Fibroblast of skin of left biceps (primary cell): Measurements from ENCODE around the gene ERCC6.

Source experiments
- DNase-seq, 2 experiments: peaks; one replicate each; pipeline ENCODE4 v3.0.0-alpha.2; 2013; ENCODE audit warnings: low read depth in 2 of 2

The ERCC6 gene

GRCh38 chr10:49512121-49512809 is 26.7 kb downstream of the ERCC6 start:
- no peak for DNase-seq

GRCh38 chr10:49509771-49510303 is 29.1 kb downstream of the ERCC6 start:
- no peak for DNase-seq

- DNase-seq = no peak
Measured at GRCh38 chr10:49508654-49509053, 30.3 kb downstream of the ERCC6 start.

- no peak for DNase-seq
Measured at GRCh38 chr10:49508249-49508648, 30.7 kb downstream of the ERCC6 start.

GRCh38 chr10:49505589-49505988 is 33.3 kb downstream of the ERCC6 start:
- no peak for DNase-seq

- DNase-seq = no peak
Measured at GRCh38 chr10:49505076-49505475, 33.8 kb downstream of the ERCC6 start.

- DNase-seq = no peak
Measured at GRCh38 chr10:49504528-49504927, 34.4 kb downstream of the ERCC6 start.

GRCh38 chr10:49502358-49502757 is 36.6 kb downstream of the ERCC6 start:
- DNase-seq = no peak

GRCh38 chr10:49500412-49500811 is 38.5 kb downstream of the ERCC6 start:
- no peak for DNase-seq

- no peak for DNase-seq
Measured at GRCh38 chr10:49499305-49499851, 39.5 kb downstream of the ERCC6 start.

- DNase-seq = no peak
Measured at GRCh38 chr10:49498425-49498824, 40.5 kb downstream of the ERCC6 start.

- DNase-seq = no peak
Measured at GRCh38 chr10:49497358-49497757, 41.6 kb downstream of the ERCC6 start.

- DNase-seq = no peak
Measured at GRCh38 chr10:49488056-49488717, 50.7 kb downstream of the ERCC6 start.

- no peak for DNase-seq
Measured at GRCh38 chr10:49486738-49487137, 52.2 kb downstream of the ERCC6 start.

GRCh38 chr10:49486009-49486408 is 52.9 kb downstream of the ERCC6 start:
- DNase-seq = no peak

- no peak for DNase-seq
Measured at GRCh38 chr10:49484486-49485235, 54.3 kb downstream of the ERCC6 start.

- no peak for DNase-seq
Measured at GRCh38 chr10:49478819-49479218, 60.1 kb downstream of the ERCC6 start.

GRCh38 chr10:49474901-49475300 is 64.0 kb downstream of the ERCC6 start:
- DNase-seq = no peak

GRCh38 chr10:49471532-49471931 is 67.4 kb downstream of the ERCC6 start:
- DNase-seq = no peak

- no peak for DNase-seq
Measured at GRCh38 chr10:49465736-49466135, 73.2 kb downstream of the ERCC6 start.
